ENCODE results near the gene DAP.

Gene DAP

DNA sequence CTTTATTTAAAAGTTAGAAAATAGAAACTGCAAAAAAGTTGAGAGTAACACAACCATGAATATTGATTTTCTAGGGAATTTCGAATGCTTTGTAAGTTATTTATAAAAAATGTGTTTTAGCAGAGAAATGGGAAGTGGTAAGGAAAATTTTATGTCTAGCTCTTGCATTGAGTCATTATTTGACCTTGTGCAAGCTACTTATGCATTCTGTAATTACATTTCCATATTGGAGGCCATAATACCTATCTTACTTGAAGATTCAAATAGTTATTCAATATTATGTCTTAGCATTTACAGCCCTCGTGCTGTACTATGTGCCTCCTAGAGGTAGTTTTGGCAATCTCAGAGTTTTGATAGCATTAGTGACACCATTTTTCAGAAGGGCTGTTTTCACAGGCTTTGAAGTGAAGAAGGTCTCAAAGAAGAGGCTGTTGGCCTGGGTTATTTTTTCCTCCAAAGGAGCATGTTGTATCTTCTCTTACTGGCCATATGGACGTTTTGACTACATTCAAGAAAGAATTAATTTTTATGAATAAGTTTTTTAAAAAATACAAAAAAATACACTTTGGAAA lies 7.4 kb upstream of the DAP start:
- Histone ChIP-seq H3K4me2 (peak overlapping the region in 3 of 11 experiments; percentile 38 to 52 (median 50); a peak in 6 of 22 replicates), H3K9ac (no peak overlapping the region), H3K27me3 (no peaks in the 10 kb centered on the region), H3K36me3 (no peaks in the 10 kb centered on the region), H3K4me3 (no peak overlapping the region), H3K9me3 (replicated peaks in 1 of 11) (no peaks in the 10 kb centered on the region), H4K20me1 (no peaks in the 10 kb centered on the region), H3K27ac (no peak overlapping the region), H3K4me1 (peaks cover 0 to 15% (median 0%) of the 10 kb centered on the region in 10 experiments; a peak in 7 of 20 replicates)
- TF ChIP-seq Cebpa-rat (IDR thresholded peaks at IDR 0.05): no peak

DNA sequence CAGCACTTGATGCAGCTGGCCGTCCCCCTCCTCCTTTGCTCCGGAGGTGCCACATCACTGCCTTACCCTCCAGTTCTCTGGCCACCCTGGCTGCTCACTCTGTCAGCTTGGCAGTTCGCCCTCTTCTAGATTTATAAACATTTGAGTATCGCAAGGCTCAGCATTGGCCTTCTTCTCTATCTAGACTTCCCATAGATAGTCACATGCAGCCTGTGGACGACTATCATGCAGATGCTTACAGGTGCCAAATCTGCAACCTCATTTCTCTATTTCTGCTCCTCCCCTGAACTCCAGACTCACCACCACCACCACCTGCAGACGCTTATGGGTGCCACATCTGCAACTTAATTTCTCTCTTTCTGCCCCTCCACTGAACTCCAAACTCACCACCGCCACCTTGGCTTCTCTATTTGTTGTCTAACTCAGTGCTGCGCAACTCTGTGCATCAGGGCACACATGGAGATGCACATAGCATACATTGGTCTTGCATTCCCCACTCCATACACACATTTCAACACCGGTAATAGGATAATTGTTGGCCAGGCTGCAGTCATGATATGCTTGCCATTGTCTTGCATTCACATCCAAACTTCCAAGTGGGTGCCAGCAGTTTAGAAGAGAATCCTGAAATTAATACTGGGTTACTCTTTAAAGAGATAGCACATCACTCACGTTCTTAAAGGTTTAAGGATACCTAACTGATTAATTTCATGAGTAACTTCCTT lies 1.9 kb upstream of the DAP start:
- H3K4me1 ChIP-seq: peaks cover 38 to 42% (median 40%) of the 10 kb centered on the region in 10 experiments
- peak overlapping the region in 9 of 11 experiments; percentile 91 to 99 (median 98); a peak in 16 of 22 replicates for H3K27ac ChIP-seq
- H3K4me2 ChIP-seq: peak overlapping the region; percentile 81 to 95 (median 90); a peak in 21 of 22 replicates
- H3K4me3 ChIP-seq: no peak overlapping the region
- TF ChIP-seq Cebpa-rat (IDR thresholded peaks at IDR 0.05): no peak
- no peaks in the 10 kb centered on the region for H3K27me3 ChIP-seq
- H4K20me1 ChIP-seq: peaks cover 9 to 24% (median 18%) of the 10 kb centered on the region in 11 experiments; a peak in 18 of 22 replicates
- no peak overlapping the region; a peak in 1 of 22 replicates for H3K9ac ChIP-seq
- no peaks in the 10 kb centered on the region for H3K9me3 ChIP-seq (replicated peaks in 1 of 11)
- peaks cover 0 to 17% (median 12%) of the 10 kb centered on the region in 11 experiments; a peak in 11 of 22 replicates for H3K36me3 ChIP-seq

DNA sequence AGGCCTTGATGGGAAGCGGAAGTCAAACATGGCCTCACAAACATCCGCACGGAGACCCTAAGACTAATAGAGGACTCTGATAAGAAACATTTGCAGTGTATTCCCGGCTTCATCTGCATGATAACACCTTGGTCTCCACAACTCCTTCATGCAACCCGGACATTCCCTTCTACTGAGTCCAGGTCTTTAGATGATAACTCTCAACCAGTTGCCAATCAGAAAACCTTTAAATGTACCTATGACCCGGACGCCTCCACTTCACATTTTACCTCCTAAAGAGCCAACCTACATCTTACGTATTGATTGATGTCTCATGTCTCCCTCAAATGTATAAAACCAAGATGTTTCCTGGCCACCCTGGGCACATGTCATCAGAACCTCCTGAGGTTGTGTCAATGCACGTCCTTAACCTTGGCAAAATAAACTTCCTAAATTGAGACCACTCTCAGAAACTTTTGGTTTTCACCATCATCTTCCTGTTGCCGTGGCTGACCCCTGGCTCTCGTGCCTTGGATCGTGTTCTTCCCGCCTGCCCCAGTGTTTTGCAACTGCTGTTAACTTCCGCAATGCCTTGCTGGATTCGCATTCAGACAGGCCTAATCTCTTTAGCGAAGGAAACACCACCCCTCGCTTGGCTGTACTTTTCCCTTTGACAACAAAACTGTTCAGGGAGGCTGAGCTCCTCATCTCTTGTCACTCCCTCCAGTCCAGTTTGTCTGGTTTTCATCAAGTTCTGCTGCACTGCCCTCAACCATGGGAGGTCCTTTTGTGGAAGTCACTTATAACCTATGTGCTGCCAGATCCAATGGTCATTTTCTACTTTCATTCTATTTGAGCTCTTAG lies 1.1 kb upstream of the DAP start:
- no peaks in the 10 kb centered on the region for H3K27me3 ChIP-seq
- peak overlapping the region; percentile 93 to 97 (median 94) for H3K9ac ChIP-seq
- H3K36me3 ChIP-seq: peaks cover 0 to 24% (median 17%) of the 10 kb centered on the region in 11 experiments; a peak in 14 of 22 replicates
- H4K20me1 ChIP-seq: peaks cover 17 to 32% (median 26%) of the 10 kb centered on the region in 11 experiments; a peak in 20 of 22 replicates
- H3K4me2 ChIP-seq: peak overlapping the region; percentile 81 to 95 (median 90)
- TF ChIP-seq Cebpa-rat (IDR thresholded peaks at IDR 0.05): no peak
- no peaks in the 10 kb centered on the region for H3K9me3 ChIP-seq (replicated peaks in 1 of 11)
- H3K4me3 ChIP-seq: peak overlapping the region; percentile 66 to 96 (median 84)
- peaks cover 44 to 48% (median 46%) of the 10 kb centered on the region in 10 experiments for H3K4me1 ChIP-seq
- H3K27ac ChIP-seq: peak overlapping the region; percentile 91 to 99 (median 98)

DNA sequence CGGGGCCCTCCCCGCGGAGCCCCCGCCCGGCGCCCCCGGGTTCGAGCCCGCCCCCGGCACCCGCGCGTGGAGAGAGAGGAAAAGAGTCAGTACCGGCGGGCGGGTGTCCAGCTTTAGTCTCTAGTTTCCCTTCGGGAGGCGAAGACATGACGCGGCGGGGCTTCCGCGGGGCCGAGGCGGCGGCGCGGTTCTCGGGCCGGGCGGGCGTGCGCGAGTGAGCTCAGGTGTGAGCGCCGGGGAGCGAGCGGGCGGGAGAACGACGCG lies 181 bp downstream of the DAP start:
- Histone ChIP-seq H3K9me3 (replicated peaks in 1 of 11) (0 out of 22 replicates have a peak, but pooled peaks cover 0 to 3% (median 0%) of the 10 kb centered on the region in 11 experiments), H3K36me3 (peaks cover 4 to 37% (median 26%) of the 10 kb centered on the region in 11 experiments; a peak in 20 of 22 replicates), H4K20me1 (peaks cover 23 to 45% (median 39%) of the 10 kb centered on the region in 11 experiments; a peak in 20 of 22 replicates), H3K4me2 (peak overlapping the region; percentile 75 to 97 (median 90); a peak in 20 of 22 replicates), H3K9ac (peak overlapping the region; percentile 92 to 97 (median 94)), H3K27me3 (no peaks in the 10 kb centered on the region), H3K4me1 (peaks cover 53 to 61% (median 57%) of the 10 kb centered on the region in 10 experiments), H3K27ac (peak overlapping the region; percentile 80 to 99 (median 96)), H3K4me3 (peak overlapping the region; percentile 77 to 96 (median 88))
- TF ChIP-seq Cebpa-rat (IDR thresholded peaks at IDR 0.05): no peak

DNA sequence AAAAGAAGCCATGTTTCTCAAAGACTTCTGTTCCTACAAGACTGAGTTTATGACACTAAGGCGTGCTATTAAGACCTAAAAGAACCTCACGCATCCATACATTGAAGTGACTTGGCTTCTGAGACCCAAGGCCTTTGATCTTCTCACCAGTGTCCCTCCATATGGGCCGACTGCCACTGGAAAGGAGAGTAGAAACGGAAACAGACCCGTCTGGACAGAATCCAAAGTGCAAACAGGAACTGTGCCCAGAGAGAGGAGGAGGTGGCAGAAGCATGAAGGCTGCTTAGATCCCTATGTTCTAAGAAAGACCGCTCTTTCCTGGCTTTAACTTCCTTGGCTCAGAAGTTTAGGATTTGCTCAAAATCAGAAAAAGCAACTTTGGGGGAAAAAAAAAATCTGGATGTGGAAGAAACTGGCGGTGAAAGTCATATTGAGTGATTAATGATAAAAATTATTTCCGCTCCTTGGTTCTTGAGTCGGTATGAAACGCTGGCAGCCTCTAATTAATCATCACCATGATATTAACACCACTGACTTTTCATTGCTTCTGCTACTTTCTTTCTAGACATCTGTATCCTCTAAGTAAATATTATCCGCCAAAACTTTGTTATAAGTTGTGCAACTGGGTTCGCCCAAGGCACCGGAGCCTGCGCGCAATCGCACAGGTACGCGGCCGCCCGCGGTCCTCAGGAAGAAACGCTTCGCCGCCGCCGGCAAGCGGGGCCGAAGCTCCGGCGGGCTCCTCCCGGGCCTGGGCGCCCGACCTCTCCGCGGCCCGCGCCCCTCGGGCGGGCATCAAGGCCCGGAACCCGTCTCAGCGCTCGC lies 726 bp downstream of the DAP start:
- Histone ChIP-seq H3K9ac (peak overlapping the region; percentile 92 to 97 (median 94)), H3K4me1 (peaks cover 53 to 63% (median 58%) of the 10 kb centered on the region in 10 experiments), H3K4me2 (peak overlapping the region; percentile 75 to 97 (median 90)), H3K27me3 (no peaks in the 10 kb centered on the region), H3K9me3 (replicated peaks in 1 of 11) (peaks cover 0 to 4% (median 0%) of the 10 kb centered on the region in 11 experiments; a peak in 1 of 22 replicates), H4K20me1 (peaks cover 29 to 50% (median 44%) of the 10 kb centered on the region in 11 experiments; a peak in 20 of 22 replicates), H3K27ac (peak overlapping the region; percentile 80 to 99 (median 96)), H3K36me3 (peaks cover 8 to 43% (median 31%) of the 10 kb centered on the region in 11 experiments; a peak in 21 of 22 replicates), H3K4me3 (peak overlapping the region; percentile 77 to 96 (median 88))
- no peak for TF ChIP-seq Cebpa-rat (IDR thresholded peaks at IDR 0.05)

DNA sequence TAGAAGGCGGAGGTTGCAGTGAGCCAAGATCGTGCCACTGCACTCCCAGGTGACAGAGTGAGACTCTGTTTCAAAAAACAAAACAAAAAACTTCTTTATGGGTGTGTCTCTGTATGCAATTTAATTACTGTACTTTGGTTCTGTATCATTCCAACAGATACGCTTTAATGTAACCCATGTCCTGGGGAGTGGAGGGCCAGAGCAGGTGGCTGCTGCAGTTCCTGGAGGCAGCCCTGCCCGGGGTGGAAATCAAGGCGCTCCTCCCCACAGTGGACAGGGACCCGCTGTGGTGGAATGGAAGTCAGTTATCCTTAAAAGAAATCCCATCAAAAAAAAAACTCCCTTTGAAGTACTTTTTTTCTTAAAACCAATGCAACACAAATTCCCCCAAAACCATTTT lies 1.9 kb downstream of the DAP start:
- Histone ChIP-seq H3K27ac (peak overlapping the region in 6 of 11 experiments; percentile 8 to 99 (median 97); a peak in 4 of 22 replicates), H3K4me1 (peaks cover 53 to 64% (median 58%) of the 10 kb centered on the region in 10 experiments), H4K20me1 (peaks cover 41 to 62% (median 56%) of the 10 kb centered on the region in 11 experiments; a peak in 21 of 22 replicates)

DNA sequence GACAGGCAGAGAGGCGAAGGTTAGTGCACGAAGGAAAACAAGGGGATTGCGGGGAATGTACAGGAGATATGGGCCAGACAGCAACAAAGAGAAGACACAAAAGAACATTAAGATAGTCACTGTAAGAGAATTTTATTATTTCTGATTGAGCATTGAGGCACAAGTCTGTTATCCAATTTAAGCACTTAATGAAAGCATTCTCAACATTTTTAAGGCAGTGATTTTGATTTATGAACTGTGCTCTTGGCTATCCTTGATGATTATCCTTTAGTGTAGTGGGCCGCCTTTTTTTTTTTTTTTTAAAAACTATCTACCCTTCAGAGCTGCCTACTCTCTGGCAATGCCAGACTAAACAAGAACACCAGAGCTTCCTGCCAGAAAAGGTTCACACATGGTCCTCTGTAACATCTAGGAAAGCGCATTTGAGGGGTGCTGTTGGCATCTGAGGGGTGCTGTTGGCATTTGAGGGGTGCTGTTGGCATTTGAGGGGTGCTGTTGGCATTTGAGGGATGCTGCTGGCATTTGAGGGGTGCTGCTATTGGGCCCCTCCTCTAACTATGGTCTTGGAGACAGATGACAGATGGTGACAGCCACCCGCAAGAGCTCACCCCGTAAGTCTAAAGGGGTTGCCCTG lies 3.0 kb downstream of the DAP start:
- Histone ChIP-seq H3K4me3 (peak overlapping the region in 5 of 10 experiments; percentile 5 to 96 (median 92); a peak in 5 of 20 replicates), H3K27me3 (no peaks in the 10 kb centered on the region), H3K36me3 (peaks cover 29 to 66% (median 54%) of the 10 kb centered on the region in 11 experiments), H4K20me1 (peaks cover 51 to 73% (median 67%) of the 10 kb centered on the region in 11 experiments; a peak in 21 of 22 replicates), H3K4me2 (peak overlapping the region; percentile 75 to 97 (median 90)), H3K27ac (peak overlapping the region in 3 of 11 experiments; percentile 9 to 99 (median 96); a peak in 4 of 22 replicates), H3K9me3 (replicated peaks in 1 of 11) (peaks cover 0 to 5% (median 0%) of the 10 kb centered on the region in 11 experiments; a peak in 1 of 22 replicates), H3K9ac (peak overlapping the region in 6 of 11 experiments; percentile 5 to 97 (median 18); a peak in 6 of 22 replicates), H3K4me1 (peaks cover 52 to 73% (median 59%) of the 10 kb centered on the region in 10 experiments)
- no peak for TF ChIP-seq Cebpa-rat (IDR thresholded peaks at IDR 0.05)

More for the DNA sequence above, 1.9 kb downstream of the DAP start:
- peak overlapping the region in 3 of 11 experiments; percentile 21 to 97 (median 34); a peak in 7 of 22 replicates for H3K9ac ChIP-seq
- no peak for TF ChIP-seq Cebpa-rat (IDR thresholded peaks at IDR 0.05)
- peaks cover 20 to 55% (median 43%) of the 10 kb centered on the region in 11 experiments for H3K36me3 ChIP-seq
- peaks cover 0 to 5% (median 0%) of the 10 kb centered on the region in 11 experiments; a peak in 1 of 22 replicates for H3K9me3 ChIP-seq (replicated peaks in 1 of 11)
- H3K4me2 ChIP-seq: peak overlapping the region; percentile 75 to 97 (median 90)
- H3K4me3 ChIP-seq: peak overlapping the region in 9 of 10 experiments; percentile 7 to 96 (median 89); a peak in 11 of 20 replicates
- H3K27me3 ChIP-seq: no peaks in the 10 kb centered on the region

Data from BLaER1 treated with 17β-estradiol and CSF1 and Interleukin-3, amounts not matched to agents 10 nM and 100 nM (cell line).